Measurements from ENCODE around the gene METTL2B. TPM values are rescaled to one million over a fixed set of nuclear protein-coding genes. Genes with fewer than 3 reads are reported as not detected.
"Not testable (repeated sequence)": the region's sequence is repeated elsewhere in the genome, so short reads cannot be mapped to it uniquely, and the experiment has no call there.

Gene METTL2B
- total RNA-seq, 2 donors from 2014 or later = 31.1 to 34.1 TPM

DNA sequence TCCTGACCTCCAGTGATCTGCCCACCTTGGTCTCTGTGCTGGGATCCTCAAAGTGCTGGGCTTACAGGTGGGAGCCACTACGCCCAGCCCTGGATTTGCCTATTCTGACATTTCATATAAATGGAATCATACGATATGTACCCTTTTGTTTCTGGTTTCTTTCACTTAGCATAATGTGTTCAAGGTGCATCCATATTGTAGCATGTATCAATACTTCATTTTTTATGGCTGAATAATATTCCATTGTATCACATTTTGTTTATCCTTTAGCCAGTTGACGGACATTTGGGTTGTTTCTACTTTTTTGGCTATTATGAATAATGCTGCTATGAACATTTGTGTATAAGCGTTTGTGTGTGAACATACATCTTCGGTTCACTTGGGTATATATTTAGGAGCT lies 25.6 kb upstream of the METTL2B start:
- DNase-seq (ENCODE audit: low spot score in 2 of 2) = no peak
- no peak for ATAC-seq
- Mint-ChIP-seq H3K36me3 (peaks cover under 1 to 21% of the 10 kb centered on the region in 2 donors), H3K27ac (no peak overlapping the region), H3K9me3 (no peaks in the 10 kb centered on the region)

DNA sequence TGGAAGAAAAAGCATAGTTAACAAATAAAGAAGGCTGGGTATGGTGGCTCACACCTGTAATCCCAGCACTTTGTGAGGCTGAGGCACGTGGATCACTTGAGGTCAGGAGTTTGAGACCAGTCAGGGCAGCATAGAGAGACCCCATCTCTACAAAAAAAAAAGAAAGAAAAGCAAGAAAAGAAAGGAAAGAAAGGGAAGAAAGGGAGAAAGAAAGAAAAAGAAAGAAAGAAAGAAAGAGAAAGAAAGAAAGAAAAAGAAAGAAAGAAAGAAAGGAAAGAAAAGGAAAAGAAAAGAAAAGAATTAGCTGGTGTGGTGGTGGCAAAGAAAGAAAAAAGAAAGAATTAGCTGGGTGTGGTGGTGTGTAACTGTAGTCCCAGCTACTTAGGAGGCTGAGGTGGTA lies 24.0 kb upstream of the METTL2B start:
- no peak overlapping the region for H3K27ac Mint-ChIP-seq

DNA sequence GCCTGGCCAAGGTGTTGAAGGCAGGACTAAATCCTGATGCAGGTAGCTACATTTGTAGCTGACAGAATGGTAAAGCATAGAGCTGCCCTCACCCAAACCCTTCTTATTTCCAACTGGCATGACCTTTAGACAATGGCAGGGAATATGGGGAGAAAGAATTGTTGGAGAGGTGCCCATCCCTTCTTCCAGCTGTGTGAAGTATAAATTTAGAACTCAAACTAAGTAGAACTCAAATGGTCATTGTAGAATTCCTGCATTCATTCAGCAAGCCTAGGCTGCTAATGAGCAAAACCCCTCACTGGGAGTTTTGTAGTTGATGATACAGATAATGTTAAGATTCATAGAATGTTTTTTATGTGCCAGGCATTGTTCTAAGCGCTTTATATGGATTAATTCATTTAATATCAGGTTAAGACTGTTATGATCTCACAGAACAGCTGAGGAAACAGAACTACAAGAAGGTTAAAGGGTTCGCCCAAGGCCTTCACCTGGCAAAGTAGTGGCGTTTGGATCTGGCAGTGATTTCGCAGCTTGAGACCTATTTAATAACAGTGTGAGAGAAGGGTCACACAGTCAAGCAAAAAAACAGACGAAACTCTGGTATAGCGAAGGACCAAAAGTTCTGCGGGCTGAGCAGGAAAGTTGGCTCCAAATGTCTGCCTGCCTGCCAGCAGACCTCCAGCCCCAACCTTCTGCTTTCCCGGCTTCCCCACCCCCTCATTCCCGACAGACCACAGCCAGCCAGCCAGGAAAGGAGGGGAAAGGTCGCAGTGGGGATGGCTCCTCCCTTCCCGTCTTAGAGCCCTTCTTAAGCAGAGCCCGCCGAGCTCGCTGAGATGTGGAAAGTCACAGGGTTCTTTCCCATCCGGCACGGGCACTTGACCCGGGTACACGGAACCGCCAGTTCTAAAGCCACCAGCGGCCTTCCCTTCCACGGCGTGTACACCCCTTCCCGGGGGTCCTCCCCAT lies 22.4 kb upstream of the METTL2B start:
- ATAC-seq = no peak

More for the DNA sequence above, 24.0 kb upstream of the METTL2B start:
- Mint-ChIP-seq H3K9me3 (no peaks in the 10 kb centered on the region), H3K36me3 (peaks cover 12 to 34% of the 10 kb centered on the region in 2 donors)
- ATAC-seq = no peak
- DNase-seq (ENCODE audit: low spot score in 2 of 2) = no peak

DNA sequence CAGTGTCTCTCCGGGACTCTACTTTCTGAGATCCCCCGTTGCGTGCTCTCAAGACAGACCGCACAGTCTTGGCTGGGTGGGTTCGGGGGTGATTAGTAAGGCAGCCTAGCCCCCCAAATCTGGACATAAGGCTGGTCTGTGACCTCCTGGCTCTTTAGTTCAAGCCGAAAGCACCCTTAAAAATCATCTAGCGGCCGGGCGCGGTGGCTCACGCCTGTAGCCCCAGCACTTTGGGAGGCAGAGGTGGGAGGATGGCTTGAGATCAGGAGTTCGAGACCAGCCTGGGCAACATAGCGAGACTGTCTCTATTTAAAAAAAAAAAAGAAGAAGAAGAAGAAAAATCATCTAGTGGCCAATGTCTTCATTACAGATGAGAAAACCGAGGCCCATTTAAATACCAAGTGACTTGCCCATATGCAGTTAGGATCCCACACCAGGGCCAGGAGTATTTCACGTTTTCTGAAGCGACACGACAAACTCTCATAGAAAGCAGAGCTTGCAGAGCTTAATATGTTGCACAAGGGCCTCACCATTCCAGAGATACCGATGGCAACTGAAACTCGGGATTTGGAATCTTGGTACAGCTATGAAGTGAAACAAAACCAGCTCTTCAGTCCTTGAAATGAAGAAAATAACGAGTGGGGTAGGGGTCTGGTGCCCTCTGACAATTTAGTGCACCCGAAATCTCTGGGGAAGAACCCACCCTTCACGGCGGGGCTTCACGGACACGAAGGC lies 21.6 kb upstream of the METTL2B start:
- Mint-ChIP-seq H3K36me3 (peaks cover 23 to 59% of the 10 kb centered on the region in 2 donors), H3K27ac (peak overlapping the region; percentile 95 to 97)
- no peak for ATAC-seq

More for the DNA sequence above, 22.4 kb upstream of the METTL2B start:
- no peak for DNase-seq (ENCODE audit: low spot score in 2 of 2)
- H3K36me3 Mint-ChIP-seq = peaks cover 19 to 50% of the 10 kb centered on the region in 2 donors
- peak overlapping the region; percentile 50 to 95 for H3K27ac Mint-ChIP-seq
- H3K9me3 Mint-ChIP-seq = no peaks in the 10 kb centered on the region

DNA sequence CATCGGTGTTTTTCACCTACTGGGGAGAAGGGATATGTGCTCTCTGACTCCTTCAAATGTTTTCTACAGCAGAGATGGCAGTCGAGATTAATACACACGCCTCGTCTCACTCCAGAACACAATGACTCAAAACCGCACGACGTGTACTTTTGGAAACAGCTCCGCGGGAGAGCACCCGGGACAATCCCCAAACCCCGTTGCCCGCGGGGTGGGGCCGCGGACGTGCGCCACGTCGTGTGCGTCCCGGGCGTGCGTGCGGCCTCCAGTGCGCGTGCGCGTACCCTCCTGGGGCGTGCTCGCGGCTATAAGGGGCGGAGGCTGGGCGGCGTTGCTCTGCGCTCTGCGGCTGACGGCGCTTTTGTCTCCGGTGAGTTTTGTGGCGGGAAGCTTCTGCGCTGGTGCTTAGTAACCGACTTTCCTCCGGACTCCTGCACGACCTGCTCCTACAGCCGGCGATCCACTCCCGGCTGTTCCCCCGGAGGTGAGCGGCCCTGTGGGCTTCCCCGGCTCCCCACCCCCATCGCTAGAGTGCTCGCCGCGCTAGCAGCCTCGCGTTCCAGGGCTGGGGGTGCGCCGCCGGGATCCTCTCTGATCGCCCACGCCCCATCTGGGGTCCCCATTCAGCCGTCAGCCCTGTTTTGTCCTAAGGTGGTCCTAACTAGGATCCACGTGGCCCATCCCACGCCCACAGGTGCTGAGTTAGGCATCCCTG lies 20.8 kb upstream of the METTL2B start, which contains the start of gene HILPDA:
TSS of gene HILPDA (plus strand) at position 336 of the 712 bp plus-strand sequence. CDS start 1,391 bp downstream, outside the sequence.
- peak within 1 kb of the TSS; percentile 95 to 97 for H3K27ac Mint-ChIP-seq
- peaks cover 23 to 59% of the 10 kb centered on the region in 2 donors for H3K36me3 Mint-ChIP-seq
- DNase-seq (ENCODE audit: low spot score in 2 of 2) = peak; percentile 96 to 98
- peak; percentile 88 to 91 for ATAC-seq
- no peaks in the 10 kb centered on the region for H3K9me3 Mint-ChIP-seq

More for the DNA sequence above, 21.6 kb upstream of the METTL2B start:
- DNase-seq (ENCODE audit: low spot score in 2 of 2) = no peak
- H3K9me3 Mint-ChIP-seq = no peaks in the 10 kb centered on the region

DNA sequence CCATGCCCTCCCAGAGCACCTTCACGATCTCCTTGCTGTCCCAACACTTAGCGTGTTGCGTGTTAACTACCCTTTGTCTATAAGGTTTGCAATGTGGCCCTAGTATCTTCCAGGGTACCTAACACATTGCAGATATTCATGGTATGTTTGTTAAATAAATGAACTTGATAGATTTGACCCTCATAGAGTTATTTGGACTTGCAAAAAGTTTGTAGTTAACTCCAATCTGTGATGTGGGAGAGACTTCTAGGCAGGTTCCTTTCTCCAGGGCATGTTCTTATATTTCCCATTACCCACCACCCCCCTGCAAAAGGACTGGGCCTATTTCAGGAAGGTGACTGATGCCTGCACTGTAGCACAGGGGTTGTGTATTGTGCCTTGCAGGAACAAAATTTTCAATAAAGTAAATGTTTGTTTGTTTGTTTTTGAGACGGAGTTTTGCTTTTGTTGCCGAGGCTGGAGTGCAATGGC lies 20.3 kb upstream of the METTL2B start:
- Mint-ChIP-seq H3K36me3 (peaks cover 23 to 53% of the 10 kb centered on the region in 2 donors), H3K9me3 (no peaks in the 10 kb centered on the region), H3K27ac (peak overlapping the region; percentile 93 to 95)
- DNase-seq (ENCODE audit: low spot score in 2 of 2) = no peak
- peak in 1 of 2 donors; percentile 3 for ATAC-seq

DNA sequence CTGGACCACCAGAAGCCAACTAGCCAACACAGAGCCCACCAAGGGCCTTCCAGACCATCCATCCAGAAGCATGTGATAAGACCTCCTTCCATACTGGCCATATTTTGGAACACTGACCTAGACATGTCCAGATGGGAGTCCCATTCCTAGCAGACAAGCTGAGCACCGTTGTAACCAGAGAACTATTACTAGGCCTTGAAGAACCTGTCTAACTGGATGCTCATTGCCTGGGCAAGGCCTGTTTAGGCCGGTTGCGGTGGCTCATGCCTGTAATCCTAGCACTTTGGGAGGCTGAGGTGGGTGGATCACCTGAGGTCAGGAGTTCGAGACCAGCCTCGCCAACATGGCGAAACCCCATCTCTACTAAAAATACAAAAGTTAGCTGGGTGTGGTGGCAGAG lies 19.2 kb upstream of the METTL2B start:
- not testable (repeated sequence) for ATAC-seq; DNase-seq (ENCODE audit: low spot score in 2 of 2); H3K9me3 Mint-ChIP-seq
- H3K36me3 Mint-ChIP-seq = peaks cover 23 to 43% of the 10 kb centered on the region in 2 donors
- H3K27ac Mint-ChIP-seq = peak overlapping the region; percentile 94 to 95

DNA sequence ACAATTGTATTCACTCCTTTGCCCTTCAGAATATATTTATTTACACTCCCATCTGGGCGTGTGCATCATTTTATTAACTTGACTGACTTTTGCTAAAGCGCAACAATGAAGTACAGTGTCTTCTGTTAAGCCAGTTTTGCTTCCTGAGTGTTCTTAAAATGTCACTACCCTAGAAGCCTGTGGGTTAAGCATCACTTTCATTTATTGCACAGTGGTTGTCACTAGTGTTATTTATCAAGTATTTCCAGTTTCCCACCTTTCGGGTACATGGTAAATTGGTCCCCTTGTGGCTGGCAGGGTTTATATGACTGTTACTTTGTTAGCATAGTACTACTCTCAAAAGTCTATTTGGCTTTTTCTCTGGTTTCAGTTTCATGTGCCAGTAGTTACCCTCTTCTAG lies 17.6 kb upstream of the METTL2B start:
- peaks cover 23 to 46% of the 10 kb centered on the region in 2 donors for H3K36me3 Mint-ChIP-seq
- ATAC-seq (peak; percentile 60 to 66), DNase-seq (ENCODE audit: low spot score in 2 of 2) (peak in 1 of 2 donors; percentile 28)
- peak overlapping the region; percentile 94 to 95 for H3K27ac Mint-ChIP-seq
- no peaks in the 10 kb centered on the region for H3K9me3 Mint-ChIP-seq

DNA sequence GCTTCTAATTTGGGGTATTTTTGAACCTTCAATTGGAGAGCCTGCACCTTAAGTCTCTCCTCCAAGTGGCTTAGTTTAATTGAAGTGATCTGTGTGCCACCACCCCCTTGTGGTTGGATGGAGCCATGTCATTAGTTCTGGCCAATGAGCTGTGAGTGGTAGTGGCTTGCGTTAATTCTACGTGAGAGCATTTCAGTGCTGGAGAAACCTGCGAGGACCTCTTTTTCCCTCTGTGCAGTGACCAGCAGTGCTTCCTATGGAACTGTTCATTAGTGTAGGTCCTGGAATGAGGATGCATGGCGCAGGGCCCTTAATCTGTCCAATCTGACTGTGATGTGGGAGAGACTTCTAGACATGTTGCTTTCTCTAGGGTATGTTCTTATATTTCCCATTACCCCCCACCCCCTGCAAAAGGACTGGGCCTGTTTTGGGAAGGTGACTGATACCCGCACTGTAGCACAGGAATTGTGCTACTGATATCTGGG lies 17.1 kb upstream of the METTL2B start:
- DNase-seq (ENCODE audit: low spot score in 2 of 2) (peak; percentile 40 to 64), ATAC-seq (peak; percentile 28 to 39)
- Mint-ChIP-seq H3K9me3 (no peaks in the 10 kb centered on the region), H3K27ac (peak overlapping the region; percentile 92 to 95), H3K36me3 (peaks cover 23 to 46% of the 10 kb centered on the region in 2 donors)

DNA sequence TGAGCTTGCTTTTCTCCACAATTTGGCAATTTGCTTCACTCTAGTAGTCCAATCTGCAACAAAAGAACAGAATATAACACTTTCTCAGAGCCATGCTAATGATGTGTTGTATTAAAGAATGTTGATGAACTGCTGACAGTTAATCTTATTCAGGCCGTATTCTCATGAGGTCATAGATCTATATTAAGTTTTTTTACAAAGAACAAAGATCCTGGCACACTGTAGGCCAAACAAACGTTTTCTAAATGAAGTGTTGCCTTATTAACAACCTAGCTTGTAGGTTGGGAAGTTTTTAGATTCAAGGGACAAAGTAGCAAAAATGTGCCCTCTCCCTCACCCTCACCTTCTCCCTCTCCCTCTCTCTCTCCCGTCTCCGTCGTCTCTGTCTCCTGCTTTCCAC lies 14.1 kb upstream of the METTL2B start:
- H3K36me3 Mint-ChIP-seq = peaks cover 12 to 33% of the 10 kb centered on the region in 2 donors
- DNase-seq (ENCODE audit: low spot score in 2 of 2) = no peak
- no peaks in the 10 kb centered on the region for H3K9me3 Mint-ChIP-seq
- ATAC-seq = no peak
- H3K27ac Mint-ChIP-seq = no peak overlapping the region

DNA sequence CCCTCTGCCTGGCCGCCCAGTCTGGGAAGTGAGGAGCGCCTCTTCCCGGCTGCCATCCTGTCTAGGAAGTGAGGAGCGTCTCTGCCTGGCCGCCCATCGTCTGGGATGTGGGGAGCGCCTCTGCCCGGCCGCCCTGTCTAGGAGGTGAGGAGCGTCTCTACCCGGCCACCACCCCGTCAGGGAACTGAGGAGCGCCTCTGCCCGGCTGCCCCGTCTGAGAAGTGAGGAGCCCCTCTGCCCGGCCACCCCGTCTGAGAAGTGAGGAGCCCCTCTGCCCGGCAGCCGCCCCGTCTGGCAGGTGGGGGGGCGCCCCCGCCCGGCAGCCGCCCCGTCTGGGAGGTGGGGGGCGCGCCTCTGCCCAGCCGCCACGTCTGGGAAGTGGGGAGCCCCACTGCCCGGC lies 13.2 kb upstream of the METTL2B start:
- H3K36me3 Mint-ChIP-seq = peaks cover 4 to 30% of the 10 kb centered on the region in 2 donors
- DNase-seq (ENCODE audit: low spot score in 2 of 2); H3K27ac Mint-ChIP-seq; ATAC-seq; H3K9me3 Mint-ChIP-seq: not testable (repeated sequence)

DNA sequence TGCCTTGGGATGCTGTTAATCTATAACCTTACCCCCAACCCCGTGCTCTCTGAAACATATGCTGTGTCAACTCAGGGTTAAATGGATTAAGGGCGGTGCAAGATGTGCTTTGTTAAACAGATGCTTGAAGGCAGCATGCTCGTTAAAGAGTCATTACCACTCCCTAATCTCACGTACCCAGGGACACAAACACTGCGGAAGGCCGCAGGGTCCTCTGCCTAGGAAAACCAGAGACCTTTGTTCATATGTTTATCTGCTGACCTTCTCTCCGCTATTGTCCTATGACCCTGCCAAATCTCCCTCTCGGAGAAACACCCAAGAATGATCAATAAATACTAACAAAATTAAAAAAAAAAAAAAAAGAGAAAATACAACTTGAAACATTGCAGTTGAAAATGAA lies 12.6 kb upstream of the METTL2B start:
- not testable (repeated sequence) for DNase-seq (ENCODE audit: low spot score in 2 of 2); ATAC-seq; H3K9me3 Mint-ChIP-seq; H3K27ac Mint-ChIP-seq
- peaks cover 4 to 24% of the 10 kb centered on the region in 2 donors for H3K36me3 Mint-ChIP-seq

DNA sequence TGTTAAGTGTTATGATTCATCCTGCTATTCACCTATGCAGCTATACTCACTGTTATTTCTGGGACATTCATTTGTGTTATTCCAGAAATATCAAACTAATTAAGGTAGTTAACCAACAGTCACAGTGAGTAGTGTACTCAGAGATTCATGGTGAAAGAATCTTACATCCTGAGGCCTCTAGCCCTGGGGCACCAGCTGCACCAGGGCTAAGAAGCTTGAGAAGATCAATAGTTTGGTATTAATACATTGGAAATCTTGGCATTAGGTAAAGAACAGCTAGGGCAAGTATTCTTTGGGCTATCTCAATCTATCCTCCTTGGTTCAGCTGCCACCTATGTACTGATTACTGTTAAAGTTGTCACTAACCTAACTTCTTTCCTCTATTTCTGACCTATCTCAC lies 9.7 kb upstream of the METTL2B start:
- not testable (repeated sequence) for DNase-seq (ENCODE audit: low spot score in 2 of 2); H3K27ac Mint-ChIP-seq; H3K9me3 Mint-ChIP-seq
- ATAC-seq = peak in 1 of 2 donors; percentile 37
- peaks cover 0 to 13% of the 10 kb centered on the region in 2 donors for H3K36me3 Mint-ChIP-seq

DNA sequence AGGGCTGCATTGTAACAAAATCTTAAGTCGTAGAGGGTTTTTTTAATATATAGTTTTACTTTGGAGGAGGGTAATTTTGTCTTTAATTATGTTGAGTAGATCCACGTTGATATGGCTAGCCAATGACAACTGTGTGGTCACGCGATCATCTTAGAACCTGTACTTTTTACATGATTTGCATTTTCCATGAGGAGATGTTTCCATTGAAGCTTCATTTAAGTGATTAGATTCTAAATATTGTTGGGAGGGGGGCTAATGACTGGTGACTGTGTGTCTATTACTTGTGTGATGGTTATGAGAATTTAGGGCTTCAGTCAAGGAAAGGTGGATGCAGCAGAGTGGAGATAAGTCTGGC lies 765 bp downstream of the METTL2B start:
- Mint-ChIP-seq H3K36me3 (peaks cover 16% of the 10 kb centered on the region in 2 donors), H3K27ac (peak overlapping the region; percentile 99 to 100)
- H3K9me3 Mint-ChIP-seq; ATAC-seq; DNase-seq (ENCODE audit: low spot score in 2 of 2): not testable (repeated sequence)

DNA sequence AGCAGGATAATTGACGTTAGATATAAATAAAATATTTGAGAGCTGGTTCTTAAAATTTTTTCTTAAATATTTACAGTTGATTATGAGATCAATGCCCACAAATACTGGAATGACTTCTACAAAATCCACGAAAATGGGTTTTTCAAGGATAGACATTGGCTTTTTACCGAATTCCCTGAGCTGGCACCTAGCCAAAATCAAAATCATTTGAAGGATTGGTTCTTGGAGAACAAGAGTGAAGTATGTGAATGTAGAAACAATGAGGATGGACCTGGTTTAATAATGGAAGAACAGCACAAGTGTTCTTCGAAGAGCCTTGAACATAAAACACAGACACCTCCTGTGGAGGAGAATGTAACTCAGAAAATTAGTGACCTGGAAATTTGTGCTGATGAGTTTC lies 2.5 kb downstream of the METTL2B start:
- not testable (repeated sequence) for ATAC-seq; DNase-seq (ENCODE audit: low spot score in 2 of 2); H3K27ac Mint-ChIP-seq; H3K9me3 Mint-ChIP-seq
- peaks cover 16% of the 10 kb centered on the region in 2 donors for H3K36me3 Mint-ChIP-seq

DNA sequence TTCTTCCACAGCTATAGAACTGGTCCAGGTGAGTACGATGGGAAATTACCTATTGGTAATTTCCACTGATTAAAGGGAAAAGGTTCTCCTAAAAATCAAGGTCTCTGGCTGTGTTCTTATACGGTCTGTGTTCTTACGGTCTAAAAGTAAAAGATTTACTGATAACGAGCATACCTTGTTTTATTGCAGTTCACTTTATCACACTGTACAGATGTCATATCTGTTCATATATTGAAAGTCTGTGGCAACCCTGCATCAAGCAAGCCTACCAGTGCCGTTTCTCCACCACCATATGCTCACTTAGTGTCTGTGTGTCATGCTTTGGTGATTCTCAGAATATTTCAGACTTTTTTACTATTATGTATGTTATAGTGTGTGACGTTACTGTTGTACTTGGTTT lies 11.6 kb downstream of the METTL2B start:
- DNase-seq (ENCODE audit: low spot score in 2 of 2); H3K27ac Mint-ChIP-seq; H3K36me3 Mint-ChIP-seq; ATAC-seq; H3K9me3 Mint-ChIP-seq: not testable (repeated sequence)
